Measurements from ENCODE around the gene STPG3.

The STPG3 gene

DNA sequence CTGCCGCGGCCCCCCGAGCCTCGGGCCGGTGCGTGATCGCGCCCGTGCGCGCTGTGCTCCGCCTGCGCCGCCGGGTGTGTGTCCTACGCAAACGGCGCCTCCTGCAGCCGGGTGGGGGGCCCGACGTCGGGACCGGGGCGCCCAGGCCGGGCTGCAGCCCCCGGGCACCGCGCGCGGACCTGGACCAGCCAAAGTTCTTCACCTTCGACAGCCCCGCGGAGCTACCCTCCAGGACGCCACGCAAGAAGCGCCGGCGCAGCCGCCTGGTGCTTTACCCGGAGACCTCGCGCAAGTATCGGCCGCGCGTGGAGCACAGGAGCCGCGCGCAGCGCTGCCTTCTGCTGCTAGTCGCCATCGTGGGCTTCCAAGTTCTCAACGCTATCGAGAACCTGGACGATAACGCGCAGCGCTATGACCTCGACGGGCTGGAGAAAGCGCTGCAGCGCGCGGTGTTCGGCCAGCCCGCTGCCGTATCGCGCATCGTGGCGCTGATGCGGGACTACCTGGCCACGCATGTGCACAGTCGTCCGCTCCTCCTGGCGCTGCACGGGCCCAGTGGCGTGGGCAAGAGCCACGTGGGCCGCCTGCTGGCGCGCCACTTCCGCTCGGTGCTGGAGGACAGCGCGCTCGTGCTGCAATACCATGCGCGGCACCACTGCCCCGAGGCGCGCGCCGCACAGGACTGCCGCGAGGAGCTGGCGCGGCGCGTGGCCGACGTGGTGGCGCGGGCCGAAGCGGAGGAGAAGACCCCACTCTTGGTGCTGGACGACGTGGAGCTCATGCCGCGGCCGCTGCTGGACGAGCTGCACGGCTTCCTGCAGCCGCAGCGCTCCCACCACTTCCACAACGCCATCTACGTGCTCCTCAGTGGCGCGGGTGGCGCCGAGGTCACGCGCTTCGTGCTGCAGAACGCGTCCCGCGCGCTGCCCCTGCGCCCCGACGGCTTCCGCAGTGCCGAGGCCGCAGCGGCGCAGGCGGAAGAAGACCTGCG, 27.9 kb downstream of the STPG3 start:
- no peak overlapping the region for H3K4me3 ChIP-seq (ENCODE audit: low read depth, low read length)
- TF ChIP-seq MYC (IDR thresholded peaks at IDR 0.05; ENCODE audit: low read depth, low read length) (no peak), POLR2A (IDR thresholded peaks at IDR 0.05; ENCODE audit: extremely low read depth, insufficient read length) (no peak)
- TF ChIP-seq, protein P1, sequence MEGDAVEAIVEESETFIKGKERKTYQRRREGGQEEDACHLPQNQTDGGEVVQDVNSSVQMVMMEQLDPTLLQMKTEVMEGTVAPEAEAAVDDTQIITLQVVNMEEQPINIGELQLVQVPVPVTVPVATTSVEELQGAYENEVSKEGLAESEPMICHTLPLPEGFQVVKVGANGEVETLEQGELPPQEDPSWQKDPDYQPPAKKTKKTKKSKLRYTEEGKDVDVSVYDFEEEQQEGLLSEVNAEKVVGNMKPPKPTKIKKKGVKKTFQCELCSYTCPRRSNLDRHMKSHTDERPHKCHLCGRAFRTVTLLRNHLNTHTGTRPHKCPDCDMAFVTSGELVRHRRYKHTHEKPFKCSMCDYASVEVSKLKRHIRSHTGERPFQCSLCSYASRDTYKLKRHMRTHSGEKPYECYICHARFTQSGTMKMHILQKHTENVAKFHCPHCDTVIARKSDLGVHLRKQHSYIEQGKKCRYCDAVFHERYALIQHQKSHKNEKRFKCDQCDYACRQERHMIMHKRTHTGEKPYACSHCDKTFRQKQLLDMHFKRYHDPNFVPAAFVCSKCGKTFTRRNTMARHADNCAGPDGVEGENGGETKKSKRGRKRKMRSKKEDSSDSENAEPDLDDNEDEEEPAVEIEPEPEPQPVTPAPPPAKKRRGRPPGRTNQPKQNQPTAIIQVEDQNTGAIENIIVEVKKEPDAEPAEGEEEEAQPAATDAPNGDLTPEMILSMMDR (IDR thresholded peaks at IDR 0.05; ENCODE audit: low read depth, low read length): no peak
- TF ChIP-seq, protein P2, sequence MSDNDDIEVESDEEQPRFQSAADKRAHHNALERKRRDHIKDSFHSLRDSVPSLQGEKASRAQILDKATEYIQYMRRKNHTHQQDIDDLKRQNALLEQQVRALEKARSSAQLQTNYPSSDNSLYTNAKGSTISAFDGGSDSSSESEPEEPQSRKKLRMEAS (IDR thresholded peaks at IDR 0.05; ENCODE audit: low read depth, low read length): no peak

DNA sequence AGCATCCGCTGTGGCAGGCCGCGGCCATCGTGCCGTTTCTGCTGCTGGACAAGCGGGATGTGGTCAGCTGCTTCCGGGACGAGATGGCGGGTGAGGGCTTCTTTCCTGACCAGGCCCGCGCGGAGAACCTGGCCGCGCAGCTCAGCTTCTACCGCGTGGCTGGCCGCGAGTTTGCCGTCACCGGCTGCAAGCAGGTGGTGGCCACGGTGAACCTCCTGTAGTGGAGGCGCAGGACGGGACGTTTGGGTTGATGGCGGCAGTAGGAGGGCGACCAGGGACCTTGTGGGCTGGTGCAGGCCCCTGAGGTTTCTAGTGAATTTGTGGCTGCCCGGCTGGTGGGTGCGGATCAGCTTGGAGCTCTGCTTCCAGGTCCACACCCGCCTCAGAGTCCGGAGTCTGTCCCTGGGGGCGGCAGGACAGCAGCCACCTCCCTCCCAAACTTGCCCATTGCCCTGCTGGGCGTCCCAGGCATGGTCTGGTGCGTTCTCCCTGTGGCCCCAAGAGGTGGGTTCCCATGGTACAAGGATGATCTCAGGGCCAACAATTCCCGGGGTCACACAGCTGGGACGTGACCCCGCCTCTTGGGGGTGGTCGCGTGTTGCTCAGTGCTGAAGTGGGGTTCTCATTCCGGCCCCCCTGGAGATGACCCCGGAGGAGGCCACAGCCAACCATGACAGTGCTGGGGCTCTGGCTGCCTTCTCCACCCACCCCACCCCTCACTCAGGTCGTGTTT, 28.8 kb downstream of the STPG3 start:
- H3K4me3 ChIP-seq (ENCODE audit: low read depth, low read length): no peak overlapping the region
- DNase-seq (ENCODE audit: low read depth): no peak
- no peak for TF ChIP-seq MYC (IDR thresholded peaks at IDR 0.05; ENCODE audit: low read depth, low read length)
- TF ChIP-seq, protein P1 (IDR thresholded peaks at IDR 0.05; ENCODE audit: low read depth, low read length): no peak
- no peak for TF ChIP-seq POLR2A (IDR thresholded peaks at IDR 0.05; ENCODE audit: extremely low read depth, insufficient read length)
- TF ChIP-seq, protein P2 (IDR thresholded peaks at IDR 0.05; ENCODE audit: low read depth, low read length): no peak

More for the DNA sequence above, 27.9 kb downstream of the STPG3 start:
- no peak for DNase-seq (ENCODE audit: low read depth)

DNA sequence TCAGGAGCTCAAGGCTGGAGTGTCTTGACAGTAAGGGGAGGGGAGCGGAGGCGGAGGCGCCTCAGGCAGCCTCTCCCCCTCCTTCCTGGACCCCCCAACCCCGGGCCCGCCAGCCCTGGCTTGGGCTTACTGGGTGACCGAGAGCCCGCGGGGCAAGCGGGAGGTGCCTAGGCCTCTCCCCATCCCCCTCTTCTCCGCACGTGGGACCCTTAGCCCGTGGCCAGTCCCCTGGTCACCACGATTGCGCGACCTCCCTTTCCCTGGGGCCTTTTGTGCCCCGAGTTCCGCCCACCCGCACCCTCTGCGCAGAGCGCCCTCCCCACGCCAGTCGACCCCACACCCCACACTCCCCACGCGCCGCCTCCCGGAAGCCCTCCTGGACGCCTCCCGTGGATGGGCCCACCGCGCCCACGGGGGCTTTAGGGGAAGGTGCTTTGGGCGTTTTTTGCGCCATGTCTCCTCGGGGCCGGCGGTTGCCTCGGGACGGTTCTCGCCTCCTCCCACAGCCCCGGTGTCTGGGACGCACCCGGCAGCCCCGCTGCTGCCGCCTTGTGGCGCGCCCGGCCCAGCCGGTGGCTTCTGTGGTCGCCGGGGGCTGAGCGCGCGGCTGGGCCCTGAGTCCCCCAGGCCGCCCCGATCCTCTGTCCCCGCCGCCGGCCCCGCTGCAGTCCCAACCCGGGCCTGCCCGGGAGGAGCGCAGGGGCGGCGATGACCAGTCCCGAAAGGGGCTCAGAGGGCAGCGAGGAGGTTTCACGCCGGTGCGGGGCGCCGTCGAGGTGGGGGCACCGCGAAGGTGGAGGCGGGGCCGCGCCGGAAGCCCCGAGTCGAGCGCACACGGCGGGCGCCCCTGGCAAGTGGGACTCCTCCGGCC, 29.6 kb downstream of the STPG3 start:
- TF ChIP-seq, protein P1 (IDR thresholded peaks at IDR 0.05; ENCODE audit: low read depth, low read length): no peak
- TF ChIP-seq POLR2A (IDR thresholded peaks at IDR 0.05; ENCODE audit: extremely low read depth, insufficient read length) (no peak), MYC (IDR thresholded peaks at IDR 0.05; ENCODE audit: low read depth, low read length) (no peak)
- TF ChIP-seq, protein P2 (IDR thresholded peaks at IDR 0.05; ENCODE audit: low read depth, low read length): no peak
- peak; percentile 55 for DNase-seq (ENCODE audit: low read depth)
- no peak overlapping the region for H3K4me3 ChIP-seq (ENCODE audit: low read depth, low read length)

DNA sequence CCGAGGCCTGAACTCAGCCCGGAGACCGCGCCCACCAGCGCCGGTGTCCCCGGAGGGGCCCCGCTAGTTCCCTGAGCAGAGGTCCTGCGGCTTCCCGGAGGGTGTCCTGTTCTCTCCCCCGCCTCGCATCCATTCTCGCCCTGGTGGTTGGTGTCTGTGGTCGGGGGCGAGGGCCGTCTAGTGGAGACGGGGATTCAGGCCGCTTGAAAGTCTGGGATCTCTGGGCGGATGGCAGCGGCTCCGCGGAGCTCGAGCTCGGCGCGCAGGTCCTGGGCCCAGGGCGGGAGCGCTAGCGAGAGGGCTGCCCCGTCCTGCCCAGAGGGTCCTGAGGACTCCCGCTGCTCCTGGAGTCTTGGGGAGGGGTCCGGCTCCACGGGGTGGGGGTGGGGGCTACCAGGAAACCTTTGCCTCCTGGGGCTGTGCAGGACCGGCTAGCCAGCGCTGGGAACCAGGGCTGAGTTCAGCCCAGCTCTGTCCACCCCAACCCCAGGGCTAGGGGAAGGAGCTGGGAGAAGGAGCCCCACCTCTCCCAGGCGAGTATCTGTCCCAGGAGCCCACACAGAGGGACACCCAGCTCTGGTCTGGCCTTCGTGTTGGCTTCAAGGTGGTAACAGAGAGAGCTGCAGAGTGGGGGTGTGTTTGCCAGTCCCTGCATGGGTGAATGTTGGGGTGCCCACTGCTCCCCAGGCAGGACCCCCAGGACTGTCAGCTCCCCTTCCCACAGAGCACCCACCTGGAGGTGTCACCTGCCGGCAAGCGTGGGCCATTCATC, 30.4 kb downstream of the STPG3 start:
- H3K4me3 ChIP-seq (ENCODE audit: low read depth, low read length): no peak overlapping the region
- TF ChIP-seq, protein P2 (IDR thresholded peaks at IDR 0.05; ENCODE audit: low read depth, low read length): no peak
- TF ChIP-seq MYC (IDR thresholded peaks at IDR 0.05; ENCODE audit: low read depth, low read length): no peak
- DNase-seq (ENCODE audit: low read depth): no peak

DNA sequence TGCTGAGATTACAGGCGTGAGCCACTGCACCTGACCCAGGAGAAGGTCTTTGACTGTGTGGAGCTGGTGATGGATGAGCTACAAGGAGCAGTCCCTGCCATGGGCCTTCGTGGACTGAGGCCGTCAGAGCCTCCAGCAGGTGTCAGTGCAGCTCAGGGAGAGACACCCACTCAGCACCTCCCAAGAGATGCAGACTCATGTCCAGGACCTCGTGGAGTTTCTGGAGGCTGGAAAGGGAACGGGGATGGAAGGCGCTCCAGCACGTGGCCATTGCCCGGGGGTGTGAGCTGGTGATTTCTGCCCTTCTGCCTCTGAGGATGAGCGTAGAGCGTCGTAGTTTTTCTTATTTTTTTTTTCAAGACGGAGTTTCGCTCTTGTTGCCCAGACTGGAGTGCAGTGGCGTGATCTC, 35.9 kb downstream of the STPG3 start:
- DNase-seq (ENCODE audit: low read depth): peak; percentile 76
- H3K4me3 ChIP-seq (ENCODE audit: low read depth, low read length): no peak overlapping the region
- TF ChIP-seq POLR2A (IDR thresholded peaks at IDR 0.05; ENCODE audit: extremely low read depth, insufficient read length) (no peak), MYC (IDR thresholded peaks at IDR 0.05; ENCODE audit: low read depth, low read length) (peak; percentile 48)
- TF ChIP-seq, protein P1 (IDR thresholded peaks at IDR 0.05; ENCODE audit: low read depth, low read length): peak; percentile 63
- TF ChIP-seq, protein P2 (IDR thresholded peaks at IDR 0.05; ENCODE audit: low read depth, low read length): peak; percentile 42; the same call in 1 of the 2 replicates

Measured in NB4 (cell line).